ENCODE data around the gene TMEM213. TPM values are rescaled to one million over a fixed set of nuclear protein-coding genes. Genes with fewer than 3 reads are reported as not detected.
A peak's percentile ranks its signal among the peaks of the same experiment; 100 is the strongest.

TMEM213 gene
- total and polyA plus RNA-seq, 9 of the 15 experiments (the other 6 are each of a cell fraction or from before 2014, with no cell fraction given), result not detected

GRCh38 chr7:138849701-138850100 is 51.9 kb downstream of the TMEM213 start:
- peaks cover 19 to 22% of the 10 kb centered on the region in 2 experiments for H3K27me3 ChIP-seq (ENCODE audit: control insufficient read depth in 2 of 2, insufficient read depth in 2 of 2, low read length in 2 of 2)
- H3K4me2 ChIP-seq (ENCODE audit: insufficient read depth, low read length), result no peak overlapping the region
- no TSS peak for BruUV-seq (replicated peaks)
- DNase-seq (ENCODE audit: extremely low read depth in 1 of 4, low spot score in 3 of 4) (no peak), FAIRE-seq (no peak), ATAC-seq (no peak)
- POLR2A ChIA-PET, result no interaction called here
- no peaks in the 10 kb centered on the region for H3K9me1 ChIP-seq (ENCODE audit: control insufficient read depth, insufficient read depth, low read length)
- H3K79me2 ChIP-seq (ENCODE audit: control insufficient read depth, insufficient read depth, low read length), result no peaks in the 10 kb centered on the region
- in situ Hi-C loops (cut with MboI), result no loop called here
- no peaks in the 10 kb centered on the region for H3K9me3 ChIP-seq (replicated peaks; ENCODE audit: control insufficient read depth, insufficient read depth, low read depth, low read length)
- intact Hi-C loops (cut with micrococcal nuclease), result no loop called here
- H4K20me1 ChIP-seq (replicated peaks; ENCODE audit: control insufficient read depth, insufficient read depth, low read length), result no peaks in the 10 kb centered on the region
- TF ChIP-seq E2F5 (CRISPR knock-in tag; IDR thresholded peaks at IDR 0.05), result no peak
- TF ChIP-seq SRSF7 (optimal IDR thresholded peaks at IDR 0.05; ENCODE audit: low read depth, low read length), result no peak
- TF ChIP-seq HDAC6 (IDR thresholded peaks at IDR 0.05; ENCODE audit: low read depth, low read length), result no peak
- TF ChIP-seq BCOR (IDR thresholded peaks at IDR 0.05), result 0 out of 2 replicates have a peak, but pooled peaks have one; percentile 34
- no peak for TF ChIP-seq NCOA4 (IDR thresholded peaks at IDR 0.05; ENCODE audit: partially characterized antibody)
- peak; percentile 93 for TF ChIP-seq ZNF146 (CRISPR knock-in tag; IDR thresholded peaks at IDR 0.05; ENCODE audit: unreplicated experiment)
- no peak for TF ChIP-seq SREBF2 (CRISPR knock-in tag; IDR thresholded peaks at IDR 0.05)
- no peak for TF ChIP-seq SLC30A9 (CRISPR knock-in tag; IDR thresholded peaks at IDR 0.05)
- TF ChIP-seq, protein P1, sequence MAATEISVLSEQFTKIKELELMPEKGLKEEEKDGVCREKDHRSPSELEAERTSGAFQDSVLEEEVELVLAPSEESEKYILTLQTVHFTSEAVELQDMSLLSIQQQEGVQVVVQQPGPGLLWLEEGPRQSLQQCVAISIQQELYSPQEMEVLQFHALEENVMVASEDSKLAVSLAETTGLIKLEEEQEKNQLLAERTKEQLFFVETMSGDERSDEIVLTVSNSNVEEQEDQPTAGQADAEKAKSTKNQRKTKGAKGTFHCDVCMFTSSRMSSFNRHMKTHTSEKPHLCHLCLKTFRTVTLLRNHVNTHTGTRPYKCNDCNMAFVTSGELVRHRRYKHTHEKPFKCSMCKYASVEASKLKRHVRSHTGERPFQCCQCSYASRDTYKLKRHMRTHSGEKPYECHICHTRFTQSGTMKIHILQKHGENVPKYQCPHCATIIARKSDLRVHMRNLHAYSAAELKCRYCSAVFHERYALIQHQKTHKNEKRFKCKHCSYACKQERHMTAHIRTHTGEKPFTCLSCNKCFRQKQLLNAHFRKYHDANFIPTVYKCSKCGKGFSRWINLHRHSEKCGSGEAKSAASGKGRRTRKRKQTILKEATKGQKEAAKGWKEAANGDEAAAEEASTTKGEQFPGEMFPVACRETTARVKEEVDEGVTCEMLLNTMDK (IDR thresholded peaks at IDR 0.05; ENCODE audit: borderline replicate concordance, insufficient read depth, low read depth, low read length, poor library complexity, severe bottlenecking), result no peak
- H3K36me3 ChIP-seq (ENCODE audit: control insufficient read depth, insufficient read depth, low read length), result no peaks in the 10 kb centered on the region
- H3K9ac ChIP-seq (ENCODE audit: insufficient read depth in 1 of 2, low read depth in 2 of 2, low read length in 2 of 2), result no peak overlapping the region
- H3K4me3 ChIP-seq, result no peak overlapping the region
- H3K4me1 ChIP-seq (replicated peaks in 1 of 2; ENCODE audit: control insufficient read depth in 2 of 2, insufficient read depth in 2 of 2, low read length in 2 of 2), result no peaks in the 10 kb centered on the region
- no peak overlapping the region for H3K27ac ChIP-seq (ENCODE audit: extremely low read depth, low read depth, low read length)
- no peak overlapping the region for H2AFZ ChIP-seq (ENCODE audit: low read depth, low read length)
- CTCF ChIA-PET (ENCODE audit: low intra/inter-chr PET ratio), result no interaction called here
- WGBS (ENCODE audit: insufficient coverage, low coverage, missing lambda C conversion rate), result 37% methylated on average over 5 of the region's 5 CpGs
